Brain microvascular endothelial cell (primary cell): Measurements from ENCODE around the gene ZNF146.
A peak's percentile ranks its signal among the peaks of the same experiment; 100 is the strongest.

Experiments used
- DNase-seq: peaks from one replicate; pipeline ENCODE4 v3.0.0-alpha.2; 2020
- H3K27ac ChIP-seq: fragments of 250-450 bp; sonication (Bioruptor Pico); 2 replicates; pipeline ENCODE4 v1.5.1; 2020; ENCODE audit warnings: mild to moderate bottlenecking, moderate library complexity
- H3K27me3 ChIP-seq: fragments of 250-450 bp; sonication (Bioruptor Pico); replicated peaks from 2 replicates; pipeline ENCODE4 v1.5.1; 2020; ENCODE audit warnings: mild to moderate bottlenecking
- H3K36me3 ChIP-seq: fragments of 250-450 bp; sonication (Bioruptor Pico); replicated peaks from 2 replicates; pipeline ENCODE4 v1.5.1; 2020; ENCODE audit warnings: mild to moderate bottlenecking
- H3K4me3 ChIP-seq: 2 replicates; pipeline ENCODE4 v1.5.1; 2011; ENCODE audit warnings: low read depth, mild to moderate bottlenecking, control low read depth, low read length, moderate library complexity
- in situ Hi-C: cut with HindIII; loops from 2 replicates; pipeline ENCODE4 v1.10.0; 2017; ENCODE audit warnings: low sequenced_read_pairs, low pct_ligation_motif_present
- TF ChIP-seq, protein P1 (sequence below): IDR thresholded peaks from 2 replicates; pipeline ENCODE4 v1.5.1; 2011; ENCODE audit warnings: low read depth, mild to moderate bottlenecking, moderate library complexity, low read length, control low read depth, inconsistent platforms; ENCODE audit errors: missing control alignments

The ZNF146 gene

DNA sequence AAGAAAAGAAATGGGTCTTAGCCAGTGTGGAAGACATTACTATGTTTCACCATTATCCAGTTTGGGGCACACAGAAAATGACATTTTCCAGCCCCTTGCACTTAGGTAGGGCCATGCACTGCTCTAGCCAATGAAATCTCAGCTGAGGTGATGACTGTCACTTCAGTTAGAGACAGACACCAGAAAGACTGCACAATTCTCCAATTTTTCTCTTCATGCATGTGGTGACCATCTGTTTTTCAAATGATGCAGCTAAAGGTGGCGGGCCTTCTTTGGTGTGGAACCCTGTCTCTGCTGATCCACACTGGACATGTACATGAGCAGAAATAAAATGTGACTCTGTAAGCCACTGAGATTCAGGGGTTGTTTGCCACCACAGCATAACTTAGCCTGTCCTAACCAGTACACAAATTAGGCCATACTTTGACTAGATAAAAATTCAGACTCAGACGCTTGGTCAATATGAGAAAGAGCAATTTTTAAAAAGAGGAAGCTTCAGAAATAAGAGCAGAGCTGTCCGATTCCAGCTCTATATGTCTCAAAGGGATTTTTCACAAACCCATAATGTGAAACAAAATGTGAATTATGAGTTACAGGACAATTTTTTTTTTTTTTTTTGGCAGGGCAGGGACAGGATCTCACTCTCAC lies 7.2 kb upstream of the ZNF146 start:
- H3K36me3 ChIP-seq = no peaks in the 10 kb centered on the region
- TF ChIP-seq, protein P1, sequence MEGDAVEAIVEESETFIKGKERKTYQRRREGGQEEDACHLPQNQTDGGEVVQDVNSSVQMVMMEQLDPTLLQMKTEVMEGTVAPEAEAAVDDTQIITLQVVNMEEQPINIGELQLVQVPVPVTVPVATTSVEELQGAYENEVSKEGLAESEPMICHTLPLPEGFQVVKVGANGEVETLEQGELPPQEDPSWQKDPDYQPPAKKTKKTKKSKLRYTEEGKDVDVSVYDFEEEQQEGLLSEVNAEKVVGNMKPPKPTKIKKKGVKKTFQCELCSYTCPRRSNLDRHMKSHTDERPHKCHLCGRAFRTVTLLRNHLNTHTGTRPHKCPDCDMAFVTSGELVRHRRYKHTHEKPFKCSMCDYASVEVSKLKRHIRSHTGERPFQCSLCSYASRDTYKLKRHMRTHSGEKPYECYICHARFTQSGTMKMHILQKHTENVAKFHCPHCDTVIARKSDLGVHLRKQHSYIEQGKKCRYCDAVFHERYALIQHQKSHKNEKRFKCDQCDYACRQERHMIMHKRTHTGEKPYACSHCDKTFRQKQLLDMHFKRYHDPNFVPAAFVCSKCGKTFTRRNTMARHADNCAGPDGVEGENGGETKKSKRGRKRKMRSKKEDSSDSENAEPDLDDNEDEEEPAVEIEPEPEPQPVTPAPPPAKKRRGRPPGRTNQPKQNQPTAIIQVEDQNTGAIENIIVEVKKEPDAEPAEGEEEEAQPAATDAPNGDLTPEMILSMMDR = no peak
- in situ Hi-C loops = no loop called here
- H3K27me3 ChIP-seq = no peaks in the 10 kb centered on the region
- H3K4me3 ChIP-seq = no peak overlapping the region
- H3K27ac ChIP-seq = no peak overlapping the region
- DNase-seq = no peak

DNA sequence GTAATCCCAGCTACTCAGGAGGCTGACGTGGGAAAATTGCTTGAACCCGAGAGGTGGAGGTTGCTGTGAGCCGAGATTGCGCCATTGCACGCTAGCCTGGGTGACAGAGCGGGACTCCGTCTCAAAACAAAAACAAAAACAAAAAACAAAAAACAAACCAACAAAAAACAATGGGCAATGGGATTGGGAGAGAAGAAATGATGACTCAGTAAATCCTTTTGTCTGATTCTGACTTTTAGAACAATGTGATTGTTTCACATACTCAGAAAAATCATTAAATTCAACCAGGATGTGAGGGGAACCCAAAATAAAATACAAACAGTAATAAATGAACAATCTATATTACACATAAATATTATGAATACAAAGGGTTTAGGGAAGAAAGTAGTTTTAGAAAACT lies 5.5 kb upstream of the ZNF146 start:
- H3K27ac ChIP-seq = no peak overlapping the region
- H3K4me3 ChIP-seq = no peak overlapping the region
- in situ Hi-C loops = no loop called here
- H3K36me3 ChIP-seq = no peaks in the 10 kb centered on the region
- H3K27me3 ChIP-seq = no peaks in the 10 kb centered on the region
- DNase-seq = no peak
- TF ChIP-seq, protein P1 = no peak

DNA sequence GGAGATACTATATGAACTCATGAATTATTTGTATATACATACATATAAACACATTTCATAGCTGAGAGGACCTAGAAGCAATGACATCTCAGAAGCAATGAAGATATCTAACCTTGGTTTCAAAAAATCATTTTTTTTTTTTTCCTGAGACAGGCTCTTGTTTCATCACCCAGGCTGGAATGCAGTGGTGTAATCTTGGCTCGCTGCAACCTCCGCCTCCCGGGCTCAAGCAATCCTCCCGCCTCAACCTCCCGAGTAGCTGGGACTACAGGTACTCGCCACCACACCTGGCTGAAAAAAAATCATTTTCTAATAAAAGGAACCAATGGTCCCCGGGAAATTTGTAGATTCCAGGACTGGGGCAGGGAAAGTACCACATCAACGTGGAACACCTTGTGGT lies 4.4 kb upstream of the ZNF146 start:
- TF ChIP-seq, protein P1 = no peak

DNA sequence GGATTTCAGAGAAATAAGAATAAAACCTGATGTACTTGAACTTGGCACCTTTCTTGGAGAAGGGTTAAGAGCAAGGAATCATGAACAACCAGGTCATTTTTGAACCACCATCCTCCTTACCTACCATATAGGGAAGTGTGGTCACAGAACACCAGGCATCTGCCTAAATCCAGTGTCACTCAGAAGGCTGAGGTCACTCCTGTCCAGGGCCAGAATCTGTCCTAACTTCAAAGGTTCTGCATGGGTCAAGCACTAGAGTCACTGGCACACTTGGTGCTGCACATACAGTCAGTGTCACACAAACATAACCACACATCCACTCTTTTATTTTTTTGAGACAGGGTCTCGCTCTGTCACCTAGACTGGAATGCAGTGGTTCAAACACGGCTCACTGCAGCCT lies 2.0 kb upstream of the ZNF146 start:
- H3K27me3 ChIP-seq = no peaks in the 10 kb centered on the region
- no peak overlapping the region for H3K4me3 ChIP-seq
- in situ Hi-C loops = no loop called here
- TF ChIP-seq, protein P1 = no peak
- no peak overlapping the region for H3K27ac ChIP-seq
- no peak for DNase-seq
- no peaks in the 10 kb centered on the region for H3K36me3 ChIP-seq

More for the DNA sequence above, 4.4 kb upstream of the ZNF146 start:
- H3K27ac ChIP-seq = no peak overlapping the region
- H3K27me3 ChIP-seq = no peaks in the 10 kb centered on the region
- no peaks in the 10 kb centered on the region for H3K36me3 ChIP-seq
- H3K4me3 ChIP-seq = no peak overlapping the region
- in situ Hi-C loops = no loop called here
- peak; percentile 20 for DNase-seq

DNA sequence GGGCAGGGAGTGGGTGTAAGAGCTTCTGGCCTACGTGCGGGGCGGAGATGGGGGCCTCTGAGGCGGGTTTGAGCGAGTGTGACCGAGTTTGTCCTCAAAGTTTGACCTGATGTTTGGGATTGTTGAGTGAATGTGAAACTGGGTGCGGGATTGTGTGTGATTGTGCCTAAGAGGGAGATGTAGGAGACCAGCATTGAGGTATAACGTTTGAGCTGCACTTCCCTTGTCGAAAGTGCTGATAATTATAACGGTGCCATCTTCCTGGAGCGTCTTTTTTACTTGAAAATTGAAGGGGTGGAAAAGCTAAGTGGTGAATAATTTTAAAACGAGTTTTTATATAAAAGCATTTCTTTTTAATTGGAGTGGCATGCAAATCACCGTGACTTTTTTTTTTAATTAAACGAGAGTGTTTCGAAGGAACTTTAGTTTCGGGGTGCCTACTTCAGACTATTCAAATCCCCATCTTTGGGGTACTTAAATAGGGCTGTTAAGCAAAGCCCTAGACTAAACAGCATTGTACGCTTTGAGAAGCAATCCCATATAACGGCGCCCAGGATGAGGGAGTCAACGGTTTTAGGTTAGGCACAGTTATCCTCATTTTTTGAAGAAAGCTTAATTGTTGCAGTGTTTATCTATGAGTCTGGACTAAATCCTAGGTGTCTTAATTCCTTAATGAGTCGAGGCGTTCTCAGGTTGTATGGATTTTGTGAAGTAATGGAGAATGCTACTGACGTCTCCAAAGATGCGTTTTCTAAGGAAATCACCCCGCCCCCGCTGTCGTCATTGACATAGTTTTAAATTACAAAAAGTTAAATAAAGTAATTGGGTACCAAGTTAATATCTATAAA lies 594 bp downstream of the ZNF146 start:
- DNase-seq = peak; percentile 50
- TF ChIP-seq, protein P1 = no peak

DNA sequence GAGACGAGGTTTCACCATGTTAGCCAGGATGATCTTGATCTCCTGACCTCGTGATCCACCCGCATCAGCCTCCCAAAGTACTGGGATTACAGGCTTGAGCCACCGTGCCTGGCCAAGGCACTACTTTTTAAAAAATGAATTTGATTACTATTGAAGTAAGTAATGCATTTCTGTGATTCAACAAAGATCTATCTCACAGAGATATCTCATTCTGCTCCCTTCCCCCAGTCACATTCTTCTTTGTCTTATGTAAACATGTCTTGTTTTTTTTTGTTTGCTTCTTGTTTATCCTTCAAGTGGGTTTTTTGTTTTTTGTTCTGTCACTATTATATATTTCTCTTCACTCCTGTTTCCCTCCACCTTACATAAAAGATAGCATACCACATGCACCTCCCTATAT lies 6.6 kb downstream of the ZNF146 start:
- Histone ChIP-seq H3K4me3 (no peak overlapping the region), H3K27ac (no peak overlapping the region), H3K27me3 (no peaks in the 10 kb centered on the region), H3K36me3 (peaks cover 28% of the 10 kb centered on the region)
- no peak for DNase-seq
- in situ Hi-C loops = no loop called here
- TF ChIP-seq, protein P1 = no peak

More for the DNA sequence above, 594 bp downstream of the ZNF146 start:
- Histone ChIP-seq H3K4me3 (peak overlapping the region; percentile 97), H3K27me3 (no peaks in the 10 kb centered on the region), H3K36me3 (peaks cover 4% of the 10 kb centered on the region), H3K27ac (peak overlapping the region; percentile 92)
- in situ Hi-C loops = no loop called here
